ENCODE results near the gene AIF1.

Gene AIF1

GRCh38 chr6:31621320-31621939 is 6.4 kb downstream of the AIF1 start:
- DNase-seq = no peak

GRCh38 chr6:31621991-31622390 is 7.0 kb downstream of the AIF1 start:
- no peak for DNase-seq

DNA sequence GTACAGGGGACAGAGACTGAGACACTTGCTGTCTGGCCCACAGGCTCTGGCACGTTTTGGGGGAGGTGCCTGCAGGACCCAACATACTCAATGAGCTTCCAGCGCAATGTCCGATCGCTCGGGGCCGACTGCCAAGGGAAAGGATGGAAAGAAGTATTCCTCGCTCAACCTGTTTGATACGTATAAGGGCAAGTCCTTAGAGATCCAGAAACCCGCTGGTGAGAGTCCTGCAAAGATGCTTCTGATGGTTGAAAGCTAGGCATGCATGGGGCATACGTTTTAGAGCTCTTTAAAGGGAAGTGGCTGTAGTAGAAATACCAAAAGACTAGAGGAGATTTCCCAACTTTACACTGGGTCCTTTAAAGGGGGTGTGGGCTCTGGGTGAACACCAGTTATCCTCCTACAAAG is 7.7 kb downstream of the AIF1 start:
- no peak for DNase-seq

DNA sequence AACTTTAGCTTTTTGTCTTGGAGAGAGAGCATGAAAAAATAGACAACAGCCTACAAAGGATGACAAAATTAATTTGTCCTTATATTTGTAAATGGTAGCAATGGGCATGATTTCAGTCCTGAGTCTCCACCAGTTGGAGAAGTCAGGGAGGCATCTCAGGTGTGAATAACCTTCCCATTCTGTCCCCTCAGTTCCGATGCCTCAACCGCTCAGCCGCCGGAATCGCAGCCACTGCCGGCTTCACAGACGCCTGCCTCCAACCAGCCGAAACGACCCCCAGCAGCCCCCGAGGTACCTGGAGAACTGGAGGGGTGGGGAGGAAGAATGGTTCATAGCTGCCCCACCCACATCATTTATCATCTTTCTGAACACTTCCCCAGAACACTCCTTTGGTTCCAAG is 9.0 kb downstream of the AIF1 start:
- DNase-seq = no peak

GRCh38 chr6:31626952-31627351 is 11.9 kb downstream of the AIF1 start:
- no peak for DNase-seq

- DNase-seq = no peak
Measured at GRCh38 chr6:31627690-31628287, 12.8 kb downstream of the AIF1 start.

- DNase-seq = no peak
Measured at GRCh38 chr6:31629014-31629413, 14.0 kb downstream of the AIF1 start.

DNA sequence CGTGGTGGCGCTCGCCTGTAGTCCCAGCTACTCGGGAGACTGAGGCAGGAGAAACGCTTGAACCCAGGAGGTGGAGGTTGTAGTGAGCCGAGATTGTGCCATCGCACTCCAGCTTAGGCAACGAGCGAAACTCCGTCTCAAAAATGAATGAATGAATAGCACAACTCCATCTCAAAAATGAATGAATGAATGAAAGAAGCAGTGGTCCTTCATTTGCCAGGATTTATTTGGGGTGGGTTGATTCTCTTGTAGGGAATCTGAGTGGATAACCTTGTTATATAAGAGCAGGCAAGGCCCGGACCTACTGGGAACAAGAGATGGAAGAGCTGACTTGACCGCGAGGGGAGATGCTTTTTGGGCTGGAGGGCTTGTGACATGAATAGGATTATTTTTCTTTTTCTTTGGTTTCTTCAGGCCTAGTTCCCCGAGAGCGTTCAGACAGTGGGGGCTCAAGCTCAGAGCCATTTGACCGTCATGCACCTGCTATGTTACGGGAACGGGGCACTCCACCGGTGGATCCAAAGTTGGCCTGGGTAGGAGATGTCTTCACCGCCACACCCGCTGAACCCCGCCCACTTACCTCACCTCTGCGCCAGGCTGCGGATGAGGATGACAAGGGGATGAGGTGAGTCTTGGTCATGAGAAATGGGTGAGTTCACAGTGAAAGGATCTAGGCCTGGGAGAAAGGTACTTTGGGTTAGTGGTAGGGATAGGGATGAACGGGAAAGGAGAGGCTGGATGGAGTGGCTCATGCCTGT is 15.3 kb downstream of the AIF1 start:
- DNase-seq = no peak

DNA sequence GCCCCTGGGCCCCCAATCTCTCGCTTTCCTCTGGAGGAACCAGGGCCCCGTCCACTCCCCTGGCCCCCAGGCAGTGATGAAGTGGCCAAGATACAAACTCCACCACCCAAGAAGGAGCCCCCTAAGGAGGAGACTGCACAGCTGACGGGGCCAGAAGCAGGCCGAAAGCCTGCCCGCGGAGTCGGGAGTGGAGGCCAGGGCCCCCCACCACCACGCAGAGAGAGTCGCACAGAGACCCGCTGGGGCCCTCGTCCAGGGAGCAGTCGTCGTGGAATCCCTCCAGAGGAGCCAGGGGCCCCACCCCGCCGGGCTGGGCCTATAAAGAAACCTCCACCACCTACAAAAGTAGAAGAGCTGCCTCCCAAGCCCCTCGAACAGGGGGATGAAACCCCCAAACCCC is 16.2 kb downstream of the AIF1 start:
- no peak for DNase-seq

- DNase-seq = no peak
Measured at GRCh38 chr6:31631681-31632278, 16.7 kb downstream of the AIF1 start.

- DNase-seq = no peak
Measured at GRCh38 chr6:31632279-31632946, 17.4 kb downstream of the AIF1 start.

DNA sequence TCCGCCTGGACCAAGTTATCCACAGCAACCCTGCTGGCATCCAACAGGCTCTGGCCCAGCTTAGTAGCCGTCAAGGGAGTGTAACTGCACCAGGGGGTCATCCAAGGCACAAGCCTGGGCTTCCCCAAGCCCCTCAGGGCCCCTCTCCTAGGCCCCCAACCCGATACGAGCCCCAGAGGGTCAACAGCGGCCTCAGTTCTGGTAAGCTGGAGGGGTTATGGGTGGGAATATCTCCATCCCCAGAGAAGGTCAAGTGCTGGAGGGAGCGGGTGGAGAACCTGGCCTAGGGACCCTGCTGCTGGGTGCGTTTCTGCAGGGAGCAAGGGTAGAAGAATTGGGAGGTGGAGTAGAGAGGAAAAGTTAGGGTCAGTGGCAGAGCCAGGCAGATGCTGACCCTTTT is 18.4 kb downstream of the AIF1 start:
- DNase-seq = no peak

- DNase-seq = no peak
Measured at GRCh38 chr6:31634131-31634530, 19.1 kb downstream of the AIF1 start.

DNA sequence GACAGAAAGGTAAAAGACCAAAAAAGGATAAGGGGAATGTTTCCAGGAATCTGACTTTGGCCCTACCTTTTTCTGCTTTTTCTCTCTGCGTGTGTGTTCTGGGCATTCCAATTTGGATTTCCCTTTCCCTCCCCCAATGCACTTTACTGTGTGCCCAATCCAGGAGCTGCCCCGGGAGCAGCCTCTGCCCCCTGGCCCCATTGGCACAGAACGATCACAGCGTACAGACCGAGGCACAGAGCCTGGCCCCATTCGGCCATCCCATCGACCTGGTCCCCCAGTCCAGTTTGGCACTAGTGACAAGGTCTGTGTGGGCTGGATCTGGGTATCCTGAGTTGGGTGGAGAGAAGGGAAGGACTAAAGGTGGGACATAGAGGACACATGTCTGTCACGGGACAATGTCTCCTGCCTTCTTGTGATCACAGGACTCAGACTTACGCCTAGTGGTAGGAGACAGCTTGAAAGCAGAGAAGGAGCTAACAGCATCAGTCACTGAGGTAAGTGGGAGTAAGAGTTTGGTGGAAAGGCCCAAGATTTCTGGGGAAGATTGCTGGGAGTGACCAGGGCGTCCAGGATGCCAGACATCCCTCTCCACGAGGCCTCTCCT is 20.0 kb downstream of the AIF1 start:
- no peak for DNase-seq

- no peak for DNase-seq
Measured at GRCh38 chr6:31636698-31637596, 21.9 kb downstream of the AIF1 start.

DNA sequence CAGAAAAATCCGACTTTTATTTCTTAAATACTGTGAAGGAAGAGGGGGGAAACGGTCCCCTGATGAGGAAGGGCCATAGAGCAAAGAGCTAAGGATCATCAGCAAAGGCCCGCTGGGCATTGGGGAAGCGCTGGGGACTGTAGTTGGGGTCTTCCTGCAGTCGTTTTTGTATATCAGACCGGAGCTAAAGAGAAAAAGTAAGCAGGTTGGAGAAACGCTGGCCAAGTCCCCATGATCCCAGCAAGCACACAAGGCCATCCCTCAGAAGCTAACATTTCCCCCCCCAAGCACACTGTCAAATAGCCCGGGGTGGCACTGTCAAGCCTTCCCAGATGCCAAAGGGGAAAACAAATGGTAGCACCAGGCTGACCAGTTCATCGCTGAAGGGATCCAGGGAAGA is 24.0 kb downstream of the AIF1 start:
- no peak for DNase-seq

DNA sequence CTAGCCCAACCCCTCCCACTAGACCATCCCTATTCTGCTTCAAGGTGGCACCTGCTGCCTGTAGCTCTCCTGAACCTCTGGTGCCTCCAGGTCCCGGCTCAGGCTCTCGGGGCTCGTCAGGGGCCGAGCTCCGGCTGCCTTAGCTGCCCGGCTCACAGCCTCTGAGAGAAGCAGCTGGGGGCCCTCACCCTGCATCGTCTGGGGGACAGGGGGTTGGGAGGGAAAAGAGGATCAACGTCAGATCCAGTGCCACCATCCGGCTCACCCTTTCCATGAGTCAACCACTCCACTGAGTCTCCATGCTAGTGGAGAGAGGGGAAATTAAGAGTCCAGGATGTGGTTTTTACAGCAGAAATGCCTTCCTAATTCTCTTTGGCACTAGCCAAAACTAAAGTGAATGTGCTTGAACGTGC is 24.4 kb downstream of the AIF1 start:
- DNase-seq = no peak

DNA sequence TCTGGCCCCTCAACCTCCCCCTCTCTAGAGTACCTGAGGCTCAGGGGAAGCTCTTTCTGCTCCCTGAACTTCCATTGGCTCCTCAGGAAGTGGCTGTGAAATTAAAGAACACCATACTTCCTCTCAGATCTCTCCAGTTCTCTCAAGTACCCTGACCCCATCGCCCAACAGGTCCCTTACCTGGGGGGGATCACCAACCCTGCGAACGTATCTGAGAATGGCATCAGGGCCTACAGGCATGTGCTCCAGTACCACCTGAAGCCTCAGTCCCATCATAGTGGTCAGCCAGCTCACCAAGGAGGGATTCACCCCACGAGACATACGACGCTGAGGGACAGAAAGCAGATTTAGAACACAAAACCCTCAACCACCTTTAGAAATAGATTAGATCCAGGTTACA is 25.6 kb downstream of the AIF1 start:
- no peak for DNase-seq

- DNase-seq = no peak
Measured at GRCh38 chr6:31641370-31641769, 26.3 kb downstream of the AIF1 start.

DNA sequence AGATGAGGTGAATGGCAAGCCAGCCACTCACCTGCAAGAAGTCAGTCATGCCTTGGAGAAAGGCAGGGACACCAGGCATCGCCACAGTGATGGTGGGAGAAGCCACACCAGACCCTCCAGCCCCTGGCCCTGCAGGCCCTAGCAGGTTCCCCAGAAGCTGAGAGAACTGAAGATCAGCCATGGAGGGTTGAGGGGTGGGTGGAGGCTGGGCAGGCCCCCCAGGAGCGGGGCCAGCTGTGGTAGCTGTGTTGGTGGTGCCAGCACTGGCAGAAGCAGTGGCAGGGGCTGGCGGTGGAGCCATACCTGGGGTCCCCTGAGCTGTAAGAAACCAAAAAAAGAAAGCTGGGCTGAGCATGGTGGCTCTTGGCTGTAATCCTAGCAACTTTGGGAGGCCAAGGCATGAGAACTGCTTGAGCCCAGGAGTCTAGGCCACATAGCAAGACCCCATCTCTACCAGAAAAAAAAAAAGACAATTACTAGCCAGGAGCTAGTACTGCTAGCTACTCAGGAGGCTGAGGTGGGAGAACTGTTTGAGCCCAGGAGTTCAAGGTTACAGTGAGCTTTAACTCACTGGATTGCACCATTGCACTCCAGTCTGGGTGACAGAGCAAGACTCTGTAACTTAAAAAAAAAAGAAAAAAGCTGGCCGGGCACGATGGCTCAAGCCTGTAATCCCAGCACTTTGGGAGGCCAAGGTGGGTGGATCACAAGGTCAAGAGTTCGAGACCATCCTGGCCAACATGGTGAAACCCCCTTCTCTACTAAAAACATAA is 27.9 kb downstream of the AIF1 start:
- DNase-seq = no peak

GRCh38 chr6:31643818-31644454 is 28.9 kb downstream of the AIF1 start:
- no peak for DNase-seq
